Skeletal muscle cell (primary cell): ENCODE measurements around the gene GBP2.

Experiments
- DNase-seq: peaks from one replicate; pipeline ENCODE4 v3.0.0-alpha.2; 2010; ENCODE audit warnings: low read depth
- H3K4me3 ChIP-seq: 2 replicates; pipeline ENCODE4 v1.5.1; 2011; ENCODE audit warnings: low read depth, mild to moderate bottlenecking, control low read depth, low read length, moderate library complexity

Gene GBP2

GRCh38 chr1:89125913-89126580 is at the start of gene GBP2:
GBP2 (minus strand) TSS chr1:89126114; CDS start chr1:89121966, 4,148 bp downstream.
- DNase-seq, result peak; percentile 35
- H3K4me3 ChIP-seq, result no peak within 1 kb of the TSS

- DNase-seq, result no peak
- no peak overlapping the region for H3K4me3 ChIP-seq
These were observed 48.6 kb upstream of the GBP2 start for GRCh38 chr1:89174491-89174890.

GRCh38 chr1:89172468-89173143 is 46.7 kb upstream of the GBP2 start:
- H3K4me3 ChIP-seq, result no peak overlapping the region
- no peak for DNase-seq

- H3K4me3 ChIP-seq, result no peak overlapping the region
- no peak for DNase-seq
These were observed 45.1 kb upstream of the GBP2 start for GRCh38 chr1:89171067-89171438.

- H3K4me3 ChIP-seq, result no peak overlapping the region
- DNase-seq, result no peak
These were observed 44.5 kb upstream of the GBP2 start for GRCh38 chr1:89170170-89171066.

- H3K4me3 ChIP-seq, result no peak overlapping the region
- no peak for DNase-seq
These were observed 43.3 kb upstream of the GBP2 start for GRCh38 chr1:89169166-89169565.

- DNase-seq, result no peak
- H3K4me3 ChIP-seq, result no peak overlapping the region
These were observed 41.8 kb upstream of the GBP2 start for GRCh38 chr1:89167590-89168230.

- no peak overlapping the region for H3K4me3 ChIP-seq
- DNase-seq, result no peak
These were observed 40.8 kb upstream of the GBP2 start for GRCh38 chr1:89166705-89167104.

- DNase-seq, result no peak
- H3K4me3 ChIP-seq, result no peak overlapping the region
These were observed 39.9 kb upstream of the GBP2 start for GRCh38 chr1:89165811-89166210.

- no peak overlapping the region for H3K4me3 ChIP-seq
- no peak for DNase-seq
These were observed 25.1 kb upstream of the GBP2 start for GRCh38 chr1:89151047-89151446.

GRCh38 chr1:89149976-89150375 is 24.1 kb upstream of the GBP2 start:
- DNase-seq, result no peak

GRCh38 chr1:89149229-89149628 is 23.3 kb upstream of the GBP2 start:
- no peak for DNase-seq
- H3K4me3 ChIP-seq, result no peak overlapping the region

More at GRCh38 chr1:89149976-89150375, 24.1 kb upstream of the GBP2 start:
- no peak overlapping the region for H3K4me3 ChIP-seq

GRCh38 chr1:89147678-89148658 is 22.1 kb upstream of the GBP2 start:
- no peak for DNase-seq
- H3K4me3 ChIP-seq, result no peak overlapping the region

- no peak for DNase-seq
These were observed 20.8 kb upstream of the GBP2 start for GRCh38 chr1:89146721-89147120.

GRCh38 chr1:89143484-89143883 is 17.6 kb upstream of the GBP2 start:
- H3K4me3 ChIP-seq, result no peak overlapping the region
- no peak for DNase-seq

More at GRCh38 chr1:89146721-89147120, 20.8 kb upstream of the GBP2 start:
- no peak overlapping the region for H3K4me3 ChIP-seq

- no peak for DNase-seq
- H3K4me3 ChIP-seq, result no peak overlapping the region
These were observed 16.2 kb upstream of the GBP2 start for GRCh38 chr1:89142160-89142559.

- H3K4me3 ChIP-seq, result no peak overlapping the region
- no peak for DNase-seq
These were observed 7.8 kb upstream of the GBP2 start for GRCh38 chr1:89133747-89134146.

- DNase-seq, result no peak
- H3K4me3 ChIP-seq, result no peak overlapping the region
These were observed 4.8 kb upstream of the GBP2 start for GRCh38 chr1:89130716-89131115.

- no peak for DNase-seq
These were observed 4.0 kb upstream of the GBP2 start for GRCh38 chr1:89129911-89130310.

More at GRCh38 chr1:89129911-89130310, 4.0 kb upstream of the GBP2 start:
- H3K4me3 ChIP-seq, result no peak overlapping the region
